ENCODE data around the gene MACROH2A1. TPM values are rescaled to one million over a fixed set of nuclear protein-coding genes. Genes with fewer than 3 reads are reported as not detected.

The MACROH2A1 gene
- total RNA-seq, 1 donor from 2014 or later = 123 TPM

DNA sequence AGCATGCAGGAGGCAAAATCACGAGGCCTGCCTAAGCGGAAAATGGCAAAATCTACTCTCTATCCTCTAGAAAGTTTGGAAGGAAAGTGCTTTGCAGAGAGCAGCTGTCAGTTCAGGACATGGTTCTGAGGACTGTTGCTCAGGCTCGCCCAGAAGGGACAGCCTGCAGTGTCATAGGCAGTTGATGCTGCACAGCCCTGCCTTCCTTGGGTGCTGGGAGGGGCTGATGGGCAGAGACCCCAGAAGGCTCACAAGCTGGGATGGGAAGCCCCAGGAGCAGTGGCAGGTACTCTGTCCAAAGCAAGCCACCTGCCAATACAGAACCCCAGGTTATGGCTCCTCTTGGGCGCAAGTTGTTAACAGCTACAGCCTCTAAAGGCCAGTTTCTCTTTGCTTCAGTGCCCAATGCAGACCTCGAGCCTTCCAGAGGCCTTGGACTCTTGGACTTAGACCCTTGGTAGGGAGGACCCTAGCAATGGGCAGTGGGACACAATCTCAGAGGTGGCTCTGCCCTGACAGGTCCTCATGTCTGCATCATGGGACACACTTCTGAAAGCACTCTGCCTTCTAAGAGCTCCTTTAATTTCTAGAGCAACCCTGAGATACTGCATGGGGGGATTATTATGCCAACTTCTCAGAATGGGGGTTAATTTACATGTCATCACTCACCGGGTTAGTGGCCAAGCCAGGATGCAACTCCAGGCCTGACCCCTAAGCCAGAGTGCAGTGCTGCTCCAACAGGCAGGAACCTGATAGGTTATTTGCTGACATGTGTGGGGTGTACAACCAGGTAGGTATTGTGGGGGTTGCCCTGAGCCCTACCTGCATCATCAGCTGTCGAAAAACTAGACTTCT lies 57.1 kb downstream of the MACROH2A1 start:
- DNase-seq (ENCODE audit: extremely low spot score, unreplicated experiment) = no peak
- Mint-ChIP-seq H3K9me3 (ENCODE audit: unreplicated experiment) (no peaks in the 10 kb centered on the region), H3K4me3 (ENCODE audit: unreplicated experiment) (no peak overlapping the region), H3K27ac (ENCODE audit: unreplicated experiment) (no peak overlapping the region), H3K4me1 (ENCODE audit: unreplicated experiment) (no peaks in the 10 kb centered on the region), H3K27me3 (ENCODE audit: unreplicated experiment) (no peaks in the 10 kb centered on the region), H3K36me3 (ENCODE audit: unreplicated experiment) (peaks cover 57% of the 10 kb centered on the region)
- TF ChIP-seq, protein P1, sequence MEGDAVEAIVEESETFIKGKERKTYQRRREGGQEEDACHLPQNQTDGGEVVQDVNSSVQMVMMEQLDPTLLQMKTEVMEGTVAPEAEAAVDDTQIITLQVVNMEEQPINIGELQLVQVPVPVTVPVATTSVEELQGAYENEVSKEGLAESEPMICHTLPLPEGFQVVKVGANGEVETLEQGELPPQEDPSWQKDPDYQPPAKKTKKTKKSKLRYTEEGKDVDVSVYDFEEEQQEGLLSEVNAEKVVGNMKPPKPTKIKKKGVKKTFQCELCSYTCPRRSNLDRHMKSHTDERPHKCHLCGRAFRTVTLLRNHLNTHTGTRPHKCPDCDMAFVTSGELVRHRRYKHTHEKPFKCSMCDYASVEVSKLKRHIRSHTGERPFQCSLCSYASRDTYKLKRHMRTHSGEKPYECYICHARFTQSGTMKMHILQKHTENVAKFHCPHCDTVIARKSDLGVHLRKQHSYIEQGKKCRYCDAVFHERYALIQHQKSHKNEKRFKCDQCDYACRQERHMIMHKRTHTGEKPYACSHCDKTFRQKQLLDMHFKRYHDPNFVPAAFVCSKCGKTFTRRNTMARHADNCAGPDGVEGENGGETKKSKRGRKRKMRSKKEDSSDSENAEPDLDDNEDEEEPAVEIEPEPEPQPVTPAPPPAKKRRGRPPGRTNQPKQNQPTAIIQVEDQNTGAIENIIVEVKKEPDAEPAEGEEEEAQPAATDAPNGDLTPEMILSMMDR (IDR thresholded peaks at IDR 0.05) = no peak

- Mint-ChIP-seq H3K27me3 (ENCODE audit: unreplicated experiment) (no peaks in the 10 kb centered on the region), H3K4me1 (ENCODE audit: unreplicated experiment) (no peaks in the 10 kb centered on the region), H3K9me3 (ENCODE audit: unreplicated experiment) (no peaks in the 10 kb centered on the region), H3K27ac (ENCODE audit: unreplicated experiment) (no peak overlapping the region), H3K36me3 (ENCODE audit: unreplicated experiment) (peaks cover 52% of the 10 kb centered on the region), H3K4me3 (ENCODE audit: unreplicated experiment) (no peak overlapping the region)
- TF ChIP-seq, protein P1 (IDR thresholded peaks at IDR 0.05) = no peak
- no peak for DNase-seq (ENCODE audit: extremely low spot score, unreplicated experiment)
These were observed 57.9 kb downstream of the MACROH2A1 start for GRCh38 chr5:135341016-135341666.

- TF ChIP-seq, protein P1 (IDR thresholded peaks at IDR 0.05) = no peak
- Mint-ChIP-seq H3K9me3 (ENCODE audit: unreplicated experiment) (no peaks in the 10 kb centered on the region), H3K27ac (ENCODE audit: unreplicated experiment) (no peak overlapping the region), H3K27me3 (ENCODE audit: unreplicated experiment) (no peaks in the 10 kb centered on the region), H3K36me3 (ENCODE audit: unreplicated experiment) (peaks cover 48% of the 10 kb centered on the region), H3K4me3 (ENCODE audit: unreplicated experiment) (no peak overlapping the region), H3K4me1 (ENCODE audit: unreplicated experiment) (no peaks in the 10 kb centered on the region)
- no peak for DNase-seq (ENCODE audit: extremely low spot score, unreplicated experiment)
These were observed 58.5 kb downstream of the MACROH2A1 start for GRCh38 chr5:135340568-135340967.

GRCh38 chr5:135339623-135340022 lies 59.4 kb downstream of the MACROH2A1 start:
- Mint-ChIP-seq H3K27ac (ENCODE audit: unreplicated experiment) (no peak overlapping the region), H3K36me3 (ENCODE audit: unreplicated experiment) (peaks cover 48% of the 10 kb centered on the region), H3K9me3 (ENCODE audit: unreplicated experiment) (no peaks in the 10 kb centered on the region), H3K4me1 (ENCODE audit: unreplicated experiment) (peaks cover 3% of the 10 kb centered on the region), H3K27me3 (ENCODE audit: unreplicated experiment) (no peaks in the 10 kb centered on the region), H3K4me3 (ENCODE audit: unreplicated experiment) (no peak overlapping the region)
- TF ChIP-seq, protein P1 (IDR thresholded peaks at IDR 0.05) = no peak
- DNase-seq (ENCODE audit: extremely low spot score, unreplicated experiment) = no peak

- Mint-ChIP-seq H3K27me3 (ENCODE audit: unreplicated experiment) (no peaks in the 10 kb centered on the region), H3K36me3 (ENCODE audit: unreplicated experiment) (peaks cover 50% of the 10 kb centered on the region), H3K4me3 (ENCODE audit: unreplicated experiment) (no peak overlapping the region), H3K27ac (ENCODE audit: unreplicated experiment) (no peak overlapping the region), H3K4me1 (ENCODE audit: unreplicated experiment) (peaks cover 3% of the 10 kb centered on the region), H3K9me3 (ENCODE audit: unreplicated experiment) (no peaks in the 10 kb centered on the region)
- no peak for DNase-seq (ENCODE audit: extremely low spot score, unreplicated experiment)
- TF ChIP-seq, protein P1 (IDR thresholded peaks at IDR 0.05) = no peak
These were observed 59.8 kb downstream of the MACROH2A1 start for GRCh38 chr5:135339189-135339588.
